Neural cell (in vitro differentiated cells): ENCODE results near the gene PLXNC1.

ENCODE experiments used
- CTCF ChIP-seq: fragments of 450-650 bp; IDR thresholded peaks from 2 replicates; pipeline ENCODE4 v1.5.1; 2014; ENCODE audit warnings: antibody characterized with exemption, mild to moderate bottlenecking, moderate library complexity; ENCODE audit not compliant: poor library complexity, severe bottlenecking
- EP300 ChIP-seq: fragments of 450-650 bp; conservative IDR thresholded peaks from 2 replicates; pipeline ENCODE4 v1.6.1; 2014; ENCODE audit warnings: antibody characterized with exemption, mild to moderate bottlenecking, moderate library complexity; ENCODE audit not compliant: poor library complexity, severe bottlenecking
- EZH2 ChIP-seq: fragments of 200-600, 300-800 bp; shearing (Covaris generic), sonication (generic); IDR thresholded peaks from 2 replicates; pipeline ENCODE4 v1.6.1; 2014; ENCODE audit warnings: antibody characterized with exemption, low read length, borderline replicate concordance, mild to moderate bottlenecking; ENCODE audit not compliant: insufficient read depth, poor library complexity, severe bottlenecking
- POLR2AphosphoS5 ChIP-seq: IDR thresholded peaks from 2 replicates; pipeline ENCODE4 v1.6.1; 2012
- RAD21 ChIP-seq: fragments of 450-650 bp; conservative IDR thresholded peaks from 2 replicates; pipeline ENCODE4 v1.6.1; 2014; ENCODE audit warnings: antibody characterized with exemption, mild to moderate bottlenecking, moderate library complexity
- REST ChIP-seq: IDR thresholded peaks from 2 replicates; pipeline ENCODE4 v1.6.1; 2012; ENCODE audit warnings: borderline replicate concordance
- TAF1 ChIP-seq: IDR thresholded peaks from 2 replicates; pipeline ENCODE4 v1.6.1; 2012; ENCODE audit warnings: low read depth

- no peak for TF ChIP-seq TAF1
- TF ChIP-seq POLR2AphosphoS5: no peak
- TF ChIP-seq RAD21: no peak
- no peak for TF ChIP-seq CTCF
- TF ChIP-seq EZH2: no peak
- no peak for TF ChIP-seq REST
- TF ChIP-seq EP300: no peak
These were observed 55.4 kb downstream of the PLXNC1 start for GRCh38 chr12:94203796-94204195.
